NCI-H2227 (cell line): Measurements from ENCODE around the gene BCL2.
"Not testable (repeated sequence)": the region's sequence is repeated elsewhere in the genome, so short reads cannot be mapped to it uniquely, and the experiment has no call there.

ENCODE experiments used
- DNase-seq: peaks from one replicate; lab custom pipeline; 2025; ENCODE audit not compliant: unreplicated experiment; lab: John Stamatoyannopoulos, UW

The BCL2 gene

DNA sequence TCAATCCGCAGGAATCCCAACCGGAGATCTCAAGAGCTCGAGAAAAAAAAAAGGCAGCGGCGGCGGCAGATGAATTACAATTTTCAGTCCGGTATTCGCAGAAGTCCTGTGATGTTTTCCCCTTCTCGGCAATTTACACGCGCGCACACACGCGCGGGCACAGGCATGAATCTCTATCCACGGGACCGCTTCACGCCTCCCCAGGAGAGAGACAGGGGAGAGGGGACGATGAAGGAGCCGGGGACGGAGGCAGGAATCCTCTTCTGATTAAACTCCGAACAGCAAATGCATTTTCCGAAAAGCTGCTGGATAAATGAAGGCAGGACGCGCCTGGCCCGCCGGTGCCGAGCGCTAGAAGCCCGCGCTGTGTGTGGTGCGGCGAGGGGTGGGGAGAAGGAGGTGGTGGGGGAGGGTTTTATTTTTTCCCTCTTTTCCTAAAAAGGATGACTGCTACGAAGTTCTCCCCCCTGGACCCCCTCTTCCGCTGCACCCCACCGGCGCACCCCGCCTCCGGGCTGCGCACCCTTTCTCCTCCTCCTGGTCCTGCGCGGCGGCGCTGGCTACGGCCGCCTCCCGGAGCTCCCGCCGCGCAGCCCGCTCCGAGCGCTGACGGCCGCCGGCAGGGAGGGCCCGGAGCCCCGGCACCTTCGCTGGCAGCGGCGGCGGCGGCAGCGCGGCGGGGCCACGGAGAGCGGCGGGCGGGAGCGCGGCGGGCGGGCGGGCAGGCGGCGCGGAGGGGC is at the start of gene BCL2:
BCL2 (minus strand) TSS at position 387 of the 740 bp plus-strand sequence.
- peak; percentile 68 for DNase-seq

- DNase-seq, result no peak
Observed at GRCh38 chr18:63368611-63369010, 49.0 kb upstream of the BCL2 start.

DNA sequence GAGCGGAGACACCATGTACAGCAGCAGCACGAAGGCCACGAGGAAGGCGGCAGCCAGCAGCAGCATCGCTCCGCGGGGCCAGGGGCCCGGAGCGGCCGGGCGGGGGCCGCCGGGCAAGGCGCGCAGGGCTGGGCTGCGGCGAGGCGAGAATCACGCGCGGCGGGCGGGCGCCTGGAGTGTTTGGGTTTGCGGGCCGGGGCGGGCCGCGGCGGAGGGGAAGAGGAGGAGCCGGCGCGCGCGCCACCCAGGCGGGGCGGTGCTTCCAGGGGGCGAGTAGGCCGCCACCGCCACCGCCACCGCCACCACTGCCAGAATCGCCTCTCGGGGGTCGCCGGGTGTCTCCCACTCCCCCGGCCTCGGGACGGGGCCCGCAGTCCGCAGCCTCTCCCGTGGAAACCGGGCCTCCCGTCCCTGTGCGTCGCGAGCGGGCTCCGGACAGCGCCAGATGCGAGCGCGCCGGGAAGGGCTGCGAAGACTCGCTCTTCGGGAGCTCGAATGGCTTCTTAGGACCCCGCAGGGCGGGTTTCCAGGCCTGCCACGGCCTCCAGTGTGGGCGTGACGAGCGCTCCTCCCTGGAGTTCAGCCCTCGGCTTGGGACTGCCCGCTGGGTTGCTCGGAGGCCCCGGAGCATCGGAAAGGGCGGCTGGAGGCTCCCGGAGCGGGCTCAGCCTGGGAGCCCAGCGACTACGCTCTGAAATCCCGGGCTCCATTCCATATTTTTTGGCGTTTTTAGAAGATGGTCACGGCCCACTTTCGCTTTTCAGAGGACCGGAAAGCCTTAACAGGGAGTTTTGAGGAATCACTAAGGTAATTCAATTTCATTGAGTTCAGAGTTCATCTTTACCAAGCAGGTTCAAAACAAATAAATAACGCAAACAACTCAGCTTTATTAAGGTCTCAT is 47.7 kb upstream of the BCL2 start, which contains the start of gene KDSR:
KDSR (minus strand) TSS at position 154 of the 901 bp plus-strand sequence; CDS start at position 66, 88 bp downstream.
- DNase-seq, result peak; percentile 99

- DNase-seq, result peak; percentile 27
Observed at GRCh38 chr18:63366213-63367052, 46.9 kb upstream of the BCL2 start.

DNA sequence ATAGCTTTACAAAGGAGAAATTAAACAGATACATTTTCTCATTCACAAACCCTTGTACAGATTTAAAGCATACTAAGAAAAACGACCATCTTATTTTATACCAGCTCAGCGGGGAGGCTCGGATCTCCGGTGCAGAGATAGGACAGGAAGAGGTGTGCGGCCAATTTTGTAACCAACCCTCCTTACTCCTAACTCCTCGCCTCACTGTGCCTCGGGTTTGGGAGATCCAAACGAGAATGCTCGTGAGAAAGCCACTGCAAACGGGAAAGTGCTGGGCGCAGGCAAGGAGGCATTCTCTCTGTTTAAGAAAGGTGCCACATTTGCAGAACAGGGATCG is 46.3 kb upstream of the BCL2 start:
- no peak for DNase-seq

DNA sequence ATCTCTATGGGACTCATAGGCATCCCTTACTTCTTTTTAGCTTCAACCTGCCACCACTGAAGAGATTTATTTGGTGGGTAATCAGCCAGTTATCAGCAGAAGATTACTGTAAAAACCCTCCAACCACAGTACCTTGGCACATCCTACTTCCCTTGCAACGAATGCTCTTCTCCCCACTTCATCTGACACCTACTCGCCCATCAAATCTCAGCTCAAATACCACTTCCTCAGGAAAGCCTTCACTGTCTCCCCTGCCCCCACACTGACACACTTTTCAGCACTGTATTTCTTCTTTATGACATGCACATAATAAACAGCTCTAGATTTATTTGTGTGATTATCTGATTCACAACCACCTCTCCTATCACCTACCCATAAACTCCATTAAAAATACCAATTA is 44.4 kb upstream of the BCL2 start:
- no peak for DNase-seq

- DNase-seq, result not testable (repeated sequence)
Observed at GRCh38 chr18:63363420-63363819, 43.9 kb upstream of the BCL2 start.

DNA sequence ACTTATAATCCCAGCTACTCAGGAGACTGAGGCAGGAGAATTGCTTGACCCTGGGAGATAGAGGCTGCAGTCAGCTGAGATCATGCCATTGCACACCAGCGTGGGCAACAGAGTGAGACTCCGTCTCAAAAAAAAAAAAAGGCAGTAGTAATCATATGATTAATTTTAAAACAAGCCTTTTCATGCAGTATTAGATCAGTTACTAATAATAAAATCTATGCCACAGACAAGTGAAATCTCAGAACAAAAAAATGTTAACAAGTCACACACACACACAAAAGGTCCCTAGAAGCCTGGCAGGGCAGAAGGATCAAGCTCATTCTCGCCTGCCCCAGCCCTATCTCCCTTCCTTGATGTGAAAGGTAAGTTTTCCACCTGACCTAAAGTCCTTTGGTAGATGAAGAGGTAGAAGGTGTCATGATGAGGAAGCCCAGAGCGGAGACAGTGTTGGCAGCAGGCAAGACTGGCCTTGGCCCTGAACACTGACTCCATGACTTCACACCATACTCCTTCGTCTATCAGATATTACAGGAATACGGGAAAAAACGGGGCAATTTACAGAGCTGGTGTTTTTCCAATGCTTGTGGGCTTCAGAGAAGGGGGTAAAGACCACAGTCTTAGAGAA is 36.8 kb upstream of the BCL2 start:
- no peak for DNase-seq

- DNase-seq, result no peak
Observed at GRCh38 chr18:63350230-63350629, 30.7 kb upstream of the BCL2 start.

DNA sequence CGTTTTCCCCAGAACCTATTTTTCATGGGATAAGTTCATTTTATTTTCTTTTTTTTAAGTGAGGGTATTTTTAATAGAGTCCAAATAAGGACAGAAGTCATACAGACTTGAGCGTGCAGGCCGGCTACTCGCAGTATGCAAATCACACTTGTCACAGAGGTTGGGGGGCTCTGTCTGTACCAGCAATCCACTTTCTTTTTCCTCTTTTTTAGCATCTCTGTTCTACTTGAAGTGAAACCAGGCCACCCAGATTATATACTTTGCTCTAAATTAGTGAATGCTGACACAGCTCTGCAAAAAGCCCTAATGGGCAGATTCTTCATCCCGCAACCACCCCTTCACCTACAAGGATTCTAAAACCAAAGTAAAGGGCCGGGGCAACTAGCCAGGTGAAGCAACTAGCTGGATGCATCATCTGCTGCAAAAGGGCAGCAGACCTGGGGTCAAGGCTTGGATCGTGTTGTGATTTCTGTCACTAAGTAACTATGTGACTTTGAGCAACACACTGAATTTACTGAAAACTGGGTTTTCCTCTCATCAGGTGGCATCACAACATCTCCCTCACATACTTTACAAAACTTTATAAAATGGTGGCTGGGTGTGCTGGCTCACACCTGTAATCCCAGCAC is 29.1 kb upstream of the BCL2 start:
- DNase-seq, result no peak

GRCh38 chr18:63346480-63347183 is 27.1 kb upstream of the BCL2 start:
- no peak for DNase-seq

DNA sequence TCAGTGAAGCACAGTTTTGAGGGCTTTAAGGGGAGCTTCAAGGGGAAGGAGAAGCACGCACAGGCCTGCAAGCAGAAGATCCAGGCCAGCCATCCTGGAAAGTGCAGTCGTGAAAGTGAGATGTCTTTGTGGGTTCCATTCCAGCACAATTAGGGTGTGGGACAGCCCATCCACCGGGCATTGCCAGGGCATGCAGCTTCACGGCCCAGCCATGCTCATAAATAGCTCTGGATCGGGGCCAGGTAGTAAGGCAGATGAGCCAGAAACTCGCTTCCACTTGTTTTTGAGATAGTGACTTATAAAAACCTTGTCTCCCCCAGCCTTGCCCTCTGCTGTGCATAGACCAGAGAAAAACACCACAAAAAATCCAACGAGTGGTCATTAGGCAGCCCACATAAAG is 26.5 kb upstream of the BCL2 start:
- DNase-seq, result no peak

- no peak for DNase-seq
Observed at GRCh38 chr18:63344918-63345317, 25.3 kb upstream of the BCL2 start.

DNA sequence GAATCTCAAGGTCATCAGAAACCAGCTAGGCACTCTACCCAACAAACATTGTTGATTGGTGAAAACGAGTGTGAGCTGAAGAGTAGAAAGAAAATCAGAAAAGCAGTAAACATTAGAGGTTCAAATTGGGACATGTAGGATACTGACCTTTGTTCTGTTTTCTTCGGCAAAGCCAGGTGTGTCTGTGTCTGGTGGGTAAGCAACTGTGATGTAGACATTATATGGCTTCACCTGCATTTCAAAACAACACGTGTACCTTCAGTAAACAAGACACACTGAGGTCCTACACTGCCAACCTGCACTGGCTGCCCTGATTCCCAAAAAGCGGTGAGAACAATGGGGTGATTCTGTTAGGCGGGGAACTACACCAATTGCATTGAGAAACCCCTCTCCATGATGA is 24.7 kb upstream of the BCL2 start:
- no peak for DNase-seq

- peak; percentile 59 for DNase-seq
Observed at GRCh38 chr18:63342206-63342605, 22.6 kb upstream of the BCL2 start.

DNA sequence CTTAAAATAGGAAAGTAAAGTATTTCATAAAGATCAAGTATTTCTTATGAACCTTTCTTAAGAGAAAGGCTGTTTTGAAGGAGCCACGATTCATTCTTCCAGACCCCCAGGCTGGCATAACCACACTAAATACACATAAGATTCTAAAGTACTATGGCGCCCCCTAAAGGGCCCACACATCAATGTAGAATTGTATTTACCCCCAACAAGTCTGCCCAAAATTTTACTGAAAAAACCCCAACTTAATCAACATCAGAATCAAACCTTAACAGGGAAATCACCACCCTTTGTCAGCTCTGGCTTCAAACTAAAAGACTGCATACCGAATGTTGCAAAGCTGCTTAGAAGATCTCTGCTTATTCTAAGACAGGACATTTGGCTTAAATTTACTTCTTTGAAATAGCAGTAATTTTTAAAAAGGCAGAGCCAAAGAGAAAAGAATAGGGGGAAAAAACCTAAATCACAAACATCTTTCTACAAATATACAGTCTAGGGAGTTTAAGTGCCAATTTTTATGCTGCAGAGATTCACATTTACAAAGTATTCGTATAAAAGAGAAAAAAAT is 20.4 kb upstream of the BCL2 start:
- DNase-seq, result peak; percentile 49

DNA sequence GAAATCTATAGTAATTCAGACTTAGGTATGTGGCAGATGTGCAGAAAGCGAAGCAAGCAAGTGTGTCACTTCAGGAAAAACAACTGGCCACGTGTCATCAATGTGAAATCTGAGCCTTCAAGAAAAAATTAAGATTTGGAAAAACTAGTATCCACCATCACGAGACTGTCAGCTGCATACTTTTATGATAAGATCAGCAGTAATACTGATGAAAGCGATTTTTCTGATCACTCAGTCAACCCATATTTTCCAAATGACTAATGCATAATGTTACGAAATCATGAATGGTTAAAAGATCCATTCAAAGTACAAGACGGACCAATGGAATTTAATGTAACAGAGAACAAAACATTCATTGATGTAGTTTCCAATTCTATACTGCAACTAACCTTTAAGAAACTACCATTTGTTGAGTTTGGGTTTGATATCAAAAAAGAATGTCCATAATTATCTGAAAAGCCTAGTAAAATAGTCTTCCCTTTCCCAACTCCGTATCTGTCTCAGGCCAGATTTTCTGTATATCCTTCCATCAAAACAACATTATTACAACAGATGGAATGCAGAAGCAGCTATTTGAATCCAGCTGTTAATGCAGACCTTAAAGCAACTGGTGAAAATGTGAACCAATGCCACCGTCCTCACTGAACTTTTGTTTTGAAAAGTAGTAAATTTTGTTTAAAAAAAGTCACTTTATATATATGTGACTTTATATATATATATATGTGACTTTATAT is 17.0 kb upstream of the BCL2 start:
- no peak for DNase-seq

- DNase-seq, result no peak
Observed at GRCh38 chr18:63331105-63331504, 11.5 kb upstream of the BCL2 start.
